NCI-H748 (cell line): ENCODE data around the gene DENND2C.

ENCODE experiments used
- DNase-seq: peaks from one replicate; lab custom pipeline; 2025; ENCODE audit not compliant: unreplicated experiment; lab: John Stamatoyannopoulos, UW

Gene DENND2C

GRCh38 chr1:114688526-114688925 lies 18.7 kb upstream of the DENND2C start:
- no peak for DNase-seq

DNA sequence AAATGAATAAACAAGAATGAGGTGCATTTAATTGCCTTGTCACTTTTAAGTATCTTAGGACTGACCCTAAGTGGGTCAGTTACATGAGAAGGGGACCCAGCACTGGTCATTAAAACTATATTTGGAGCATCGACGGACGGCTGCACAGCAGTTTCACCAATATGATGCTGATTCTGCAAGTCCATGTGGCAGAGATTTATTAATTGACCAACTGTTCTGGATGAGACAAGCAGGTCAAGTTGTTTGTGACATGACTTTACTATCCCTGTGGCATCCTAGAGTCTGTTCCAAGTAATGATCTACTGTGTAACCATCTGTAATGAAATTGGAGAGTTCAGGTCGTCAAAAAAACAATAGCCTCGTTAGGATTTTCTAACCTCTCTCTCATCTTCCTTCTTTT lies 16.0 kb upstream of the DENND2C start:
- DNase-seq, result no peak

DNA sequence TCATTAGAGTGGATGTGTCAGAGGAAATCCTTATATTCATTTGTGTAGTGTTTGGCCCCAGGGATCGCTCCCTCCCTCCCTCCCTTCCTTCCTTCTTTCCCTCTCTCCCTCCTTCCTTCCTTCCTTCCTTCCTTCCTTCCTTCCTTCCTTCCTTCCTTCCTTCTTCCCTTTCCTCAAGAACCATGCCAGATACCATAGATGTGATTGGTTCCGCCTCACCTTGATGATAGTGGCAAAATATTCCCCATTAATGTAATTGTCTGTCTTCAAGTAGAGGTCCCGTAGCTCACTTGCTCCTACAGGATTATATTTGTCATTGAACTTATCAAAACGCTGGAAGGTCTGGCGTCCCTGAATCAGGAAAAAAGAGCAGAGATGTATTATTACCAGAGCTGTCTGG lies 7.8 kb upstream of the DENND2C start:
- no peak for DNase-seq

DNA sequence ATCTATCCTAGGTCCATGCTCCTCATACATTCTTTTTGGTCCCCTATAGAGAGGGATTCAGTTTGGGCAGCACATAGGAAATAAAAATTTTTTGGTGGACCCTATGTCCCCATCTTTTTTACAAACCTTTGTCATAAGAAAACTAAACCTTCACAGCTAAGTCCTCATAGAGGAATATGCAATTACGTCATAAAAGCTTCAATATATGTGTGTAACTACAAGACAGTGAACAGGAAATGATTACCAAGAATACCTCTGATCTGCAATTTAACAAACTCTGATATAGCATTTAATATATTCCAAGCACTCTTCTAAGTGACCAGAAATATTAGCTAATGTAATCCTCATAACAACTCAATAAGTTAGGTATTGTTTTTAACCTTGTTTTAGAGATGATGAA lies 6.3 kb upstream of the DENND2C start:
- DNase-seq, result no peak

GRCh38 chr1:114671939-114672275 lies 2.1 kb upstream of the DENND2C start:
- DNase-seq, result no peak

DNA sequence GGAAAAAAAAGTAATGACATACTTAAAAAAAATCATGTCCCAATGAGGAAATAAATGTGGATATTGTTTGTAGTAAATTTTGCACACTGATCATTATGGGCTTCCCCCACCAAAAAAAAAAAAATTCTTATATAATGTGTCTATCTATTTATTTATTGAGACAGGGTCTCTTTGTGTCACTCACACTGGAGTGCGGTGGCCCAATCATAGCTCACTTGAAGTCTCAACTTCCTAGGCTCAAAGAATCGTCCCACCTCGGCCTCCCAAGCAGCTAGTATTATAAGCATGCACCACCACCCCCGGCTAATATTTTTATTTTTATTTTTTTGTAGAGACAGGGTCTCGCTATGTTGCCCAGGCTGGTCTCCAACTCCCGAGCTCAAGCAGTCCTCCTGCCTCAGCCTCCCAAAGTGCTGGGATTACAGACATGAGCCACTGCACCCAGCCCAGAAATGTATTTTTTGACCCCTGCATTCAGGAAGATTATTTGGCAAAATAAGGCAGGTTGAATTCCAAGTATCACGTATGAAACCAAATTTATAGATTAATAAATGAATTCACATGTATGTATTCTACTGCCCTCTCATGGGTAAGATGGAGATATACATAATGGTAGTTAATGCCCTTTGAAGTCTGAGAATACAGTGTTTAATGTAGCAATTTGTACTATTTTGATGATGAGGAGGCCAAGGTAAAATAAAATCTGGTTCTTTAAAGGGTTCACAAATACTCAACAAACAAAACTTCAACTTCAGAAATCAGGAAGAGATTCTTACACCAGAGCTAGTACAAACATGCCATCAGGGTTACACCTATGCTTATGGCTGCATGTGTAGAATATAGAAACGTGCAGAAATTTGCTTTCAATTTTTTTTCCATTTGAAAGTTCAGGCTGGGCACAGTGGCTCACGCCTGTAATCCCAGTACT lies 1.4 kb upstream of the DENND2C start:
- no peak for DNase-seq

DNA sequence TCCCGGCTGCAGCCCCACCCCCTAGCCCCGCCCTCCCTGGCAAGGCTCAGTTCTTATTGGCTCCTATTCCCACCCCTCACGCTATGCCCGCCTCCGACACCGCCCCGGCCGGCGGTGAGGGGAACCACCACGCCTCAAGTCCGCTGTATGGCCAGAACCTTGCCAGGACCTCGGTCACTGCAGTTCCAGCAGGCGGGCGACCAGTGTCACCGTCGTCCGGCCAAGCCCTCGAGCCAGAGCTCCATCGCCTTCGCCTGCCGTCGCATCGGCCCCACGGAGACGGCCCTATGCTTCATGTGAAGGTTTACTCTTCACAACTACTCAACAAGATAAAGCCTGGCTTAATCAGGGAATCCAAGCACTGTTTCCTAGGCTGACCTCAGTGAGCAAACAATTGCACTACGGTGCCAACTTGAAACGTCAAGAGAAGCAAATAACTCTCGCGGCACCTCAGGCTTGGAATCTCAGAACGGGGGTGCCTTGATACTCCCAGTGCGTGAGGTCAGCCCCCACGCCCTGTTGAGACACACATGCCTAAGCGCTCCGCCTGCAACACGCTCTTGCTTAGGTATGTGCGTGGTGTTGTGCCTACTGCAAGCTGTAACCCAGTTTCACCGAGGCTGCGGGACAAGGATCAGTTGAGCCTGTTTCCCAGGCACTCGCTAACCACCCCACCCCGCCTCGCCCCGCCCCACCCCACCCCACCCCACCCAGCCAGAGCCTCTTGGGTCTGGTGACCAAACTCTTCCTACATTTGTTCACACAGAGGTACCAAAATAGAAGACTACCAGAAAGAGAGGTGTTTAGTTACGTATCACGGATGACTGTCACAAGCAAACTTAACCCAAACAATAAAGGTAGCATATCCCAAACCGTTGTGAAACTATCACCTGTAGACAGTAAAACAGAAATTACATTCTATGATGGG lies 498 bp upstream of the DENND2C start:
- peak; percentile 78 for DNase-seq

GRCh38 chr1:114668784-114669561 lies 876 bp downstream of the DENND2C start:
- no peak for DNase-seq

GRCh38 chr1:114668373-114668772 lies 1.5 kb downstream of the DENND2C start:
- no peak for DNase-seq

DNA sequence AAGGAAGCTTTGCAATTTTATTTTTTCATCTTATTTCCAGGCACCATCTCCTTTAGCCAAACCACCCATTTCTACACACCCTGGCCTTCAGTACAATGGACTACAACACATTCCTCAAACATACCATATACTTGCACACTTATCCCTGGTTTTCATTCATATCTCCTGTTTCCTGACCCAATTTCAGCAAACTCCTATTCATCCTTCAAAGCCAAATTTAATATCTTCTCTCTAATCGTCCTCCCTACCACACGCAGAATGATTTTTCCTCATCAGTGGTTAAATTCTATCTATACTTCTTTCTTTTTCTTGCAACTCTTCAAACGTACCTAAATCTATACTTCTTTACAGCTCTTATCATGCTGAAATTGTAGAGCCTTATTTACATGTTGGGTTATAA lies 2.9 kb downstream of the DENND2C start:
- no peak for DNase-seq

GRCh38 chr1:114660238-114660637 lies 9.6 kb downstream of the DENND2C start:
- no peak for DNase-seq

DNA sequence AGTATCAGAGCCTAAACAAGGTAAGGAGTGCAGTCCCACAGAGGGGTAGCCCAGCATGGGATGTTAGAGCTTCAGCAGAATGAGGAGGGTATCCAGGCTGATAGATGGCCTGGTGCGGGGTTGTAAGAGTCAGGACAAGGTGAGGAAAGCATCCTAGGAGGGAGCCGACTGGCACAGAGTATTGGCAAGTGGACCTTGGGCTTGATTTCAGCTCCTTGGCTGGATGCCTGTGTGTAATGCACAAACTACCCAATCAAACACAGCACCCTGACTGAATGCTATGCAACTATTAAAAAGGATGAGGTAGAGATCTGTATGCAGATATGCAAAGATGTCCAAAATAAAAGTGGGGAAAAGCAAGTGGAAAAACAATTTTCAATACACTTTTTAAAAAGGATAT lies 18.0 kb downstream of the DENND2C start:
- no peak for DNase-seq

- no peak for DNase-seq
Measured at GRCh38 chr1:114648503-114648902, 21.3 kb downstream of the DENND2C start.

DNA sequence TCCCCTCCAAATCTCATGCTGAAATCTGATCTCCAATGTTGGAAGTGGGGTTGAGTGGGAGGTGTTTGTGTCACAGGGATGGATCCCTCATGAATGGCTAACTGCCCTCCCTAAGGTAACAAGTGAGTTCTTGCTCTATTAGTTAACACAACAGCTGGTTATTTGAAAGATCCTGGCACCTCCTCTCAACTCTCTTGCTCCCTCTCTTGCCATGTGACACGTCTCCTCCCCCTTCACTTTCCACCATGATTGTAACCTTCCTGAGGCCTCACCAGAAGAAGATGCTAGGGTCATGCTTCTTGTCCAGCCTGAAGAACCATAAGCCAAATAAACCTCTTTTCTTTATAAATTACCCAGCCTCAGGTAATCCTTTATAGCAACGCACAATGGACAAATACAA lies 28.5 kb downstream of the DENND2C start:
- no peak for DNase-seq

DNA sequence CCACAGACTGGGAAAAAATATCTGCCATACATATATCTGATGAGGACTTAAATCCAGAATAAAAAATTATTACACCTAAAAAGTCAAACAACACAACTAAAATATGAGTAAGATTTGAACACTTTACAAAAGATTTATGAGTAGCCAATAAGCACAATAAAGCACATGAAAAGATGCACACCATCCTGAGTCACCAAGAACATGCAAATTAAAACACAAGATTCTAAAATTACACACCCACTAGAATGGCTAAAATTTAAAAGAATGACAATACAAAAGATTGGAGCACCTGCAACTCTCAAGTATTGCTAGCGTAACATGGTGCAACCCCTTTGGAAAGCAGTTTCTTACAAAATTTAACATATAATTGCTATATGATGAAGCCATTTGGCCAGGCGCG lies 30.9 kb downstream of the DENND2C start:
- no peak for DNase-seq

DNA sequence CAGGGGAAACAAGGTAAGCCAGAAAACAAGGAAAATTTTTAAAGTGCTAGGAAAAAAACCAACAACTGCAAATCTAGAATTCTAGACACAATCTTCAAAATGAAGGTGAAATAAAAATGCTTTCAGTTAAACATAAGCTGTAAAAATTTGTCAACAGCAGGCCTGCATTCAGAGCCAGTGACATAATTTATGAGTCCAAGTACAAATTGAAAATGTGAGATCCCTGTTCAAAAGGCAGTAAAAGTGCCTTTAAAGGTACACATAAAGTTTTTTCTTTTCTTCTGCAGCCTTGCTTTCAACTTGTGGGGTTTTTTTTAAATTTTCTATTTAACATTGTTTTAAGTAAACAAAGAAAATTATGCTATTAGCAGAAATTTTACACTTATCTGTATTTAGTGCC lies 37.4 kb downstream of the DENND2C start:
- no peak for DNase-seq

DNA sequence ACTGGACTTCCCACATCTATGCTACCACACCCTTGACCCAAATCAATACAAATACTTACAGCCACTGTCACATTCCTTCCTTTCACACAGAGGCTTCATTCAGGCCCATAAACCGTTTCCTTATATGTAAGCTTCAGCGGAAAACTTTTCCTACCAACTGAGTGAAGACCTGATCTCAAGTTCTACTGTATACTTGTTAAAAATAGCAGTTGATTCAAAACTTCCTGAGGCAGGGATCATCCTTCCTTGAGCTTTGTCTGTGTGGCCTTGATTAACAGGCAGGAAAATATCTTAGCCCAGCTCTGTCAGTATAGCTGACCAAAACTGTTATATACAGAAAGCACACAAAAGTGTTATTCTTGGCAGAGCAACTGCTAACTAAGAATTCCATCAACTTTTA lies 42.7 kb downstream of the DENND2C start:
- DNase-seq, result no peak

DNA sequence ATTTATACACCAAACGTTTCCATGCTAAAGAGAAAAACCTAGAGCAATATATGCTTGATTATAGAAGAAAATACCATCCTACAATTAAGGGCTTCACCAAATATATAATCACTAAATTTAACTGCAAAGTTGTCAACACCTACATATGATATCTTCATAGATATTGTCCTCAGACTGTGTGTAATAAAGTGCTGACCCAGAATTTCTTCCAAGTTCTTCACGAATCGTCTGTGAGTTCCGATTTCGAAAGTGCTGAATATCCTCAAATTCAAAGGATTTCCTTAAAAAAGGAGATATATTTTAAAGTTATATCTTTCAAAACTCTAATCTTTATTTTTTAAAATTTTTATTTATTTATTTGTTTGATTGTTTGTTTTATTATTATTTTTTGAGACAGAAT lies 46.5 kb downstream of the DENND2C start:
- no peak for DNase-seq

- no peak for DNase-seq
Measured at GRCh38 chr1:114620419-114620818, 49.4 kb downstream of the DENND2C start.

- DNase-seq, result no peak
Measured at GRCh38 chr1:114618606-114619005, 51.2 kb downstream of the DENND2C start.

GRCh38 chr1:114610546-114611245 lies 59.2 kb downstream of the DENND2C start:
- no peak for DNase-seq
